H1 (cell line): ENCODE results near the gene PDE1A. TPM values are rescaled to one million over a fixed set of nuclear protein-coding genes. Genes with fewer than 3 reads are reported as not detected.

Source experiments
- EZH2 ChIP-seq: fragments of 200-600 bp; sonication (generic); IDR thresholded peaks from 2 replicates; pipeline ENCODE4 v1.7.1; 2012; ENCODE audit warnings: low read depth, mild to moderate bottlenecking, moderate library complexity, low read length, inconsistent platforms; ENCODE audit not compliant: severe bottlenecking
- polyA plus RNA-seq, 7 experiments: library from polyadenylated mRNA; depleted of rRNA in 3 of 7; stranded (reverse) in 5 of 7; unstranded in 2 of 7; fragments of >200 nt in 5 of 7; fragments of 200-250 nt in 2 of 7; gene quantifications; 1 replicate in 5 of 7; 2 replicates in 1 of 7; 4 replicates in 1 of 7; pipeline versions ENCODE4 v1.2.1 to v1.2.3, GENCODE V29; 2011 to 2013; ENCODE audit warnings: missing spikeins in 2 of 7, mixed read lengths in 2 of 7
- total RNA-seq: library from RNA; stranded (reverse); fragmentation: NEBNext Ultra II Directional; extraction: Animal tissue kit (Norgen Biotek cat#: 25700); gene quantifications from 2 replicates; pipeline ENCODE4 v1.2.1, GENCODE V29; 2021

The PDE1A gene
- total and polyA plus RNA-seq, 2 of the 8 experiments (the other 6 are each of a cell fraction or from before 2014, with no cell fraction given), result 0.34 TPM; not detected in 1

DNA sequence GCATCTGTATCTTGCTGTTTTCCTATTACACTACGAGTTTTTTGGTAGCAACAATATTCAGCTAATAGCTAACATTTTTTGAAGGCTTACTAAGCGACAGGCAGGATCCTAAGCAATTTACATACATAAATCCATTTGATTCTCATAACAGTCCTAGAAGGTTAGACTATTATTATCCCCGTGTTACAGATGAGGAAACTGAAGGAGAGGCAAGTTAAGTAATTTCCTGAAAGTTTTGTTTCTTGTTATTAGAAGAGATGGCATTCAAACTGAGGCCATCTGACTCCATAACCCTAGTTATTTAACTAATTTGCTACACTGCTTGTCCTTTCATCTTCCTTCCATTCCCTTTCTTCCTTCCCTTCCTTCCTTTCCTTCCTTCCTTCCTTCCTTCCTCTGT is 68.2 kb downstream of the PDE1A start (continued):
- no peak for TF ChIP-seq EZH2
